HG02759 (cell line): Measurements from ENCODE around the gene PNRC2.
"Not testable (repeated sequence)": the region's sequence is repeated elsewhere in the genome, so short reads cannot be mapped to it uniquely, and the experiment has no call there.

Experiments used
- ATAC-seq: cut with Tn5 transposase; IDR thresholded peaks from one replicate; pipeline ENCODE4 v1.9.1; 2021; ENCODE audit warnings: mild to moderate bottlenecking, moderate library complexity; ENCODE audit not compliant: unreplicated experiment

Gene PNRC2

GRCh38 chr1:23987038-23987437 is 27.4 kb downstream of the PNRC2 start:
- not testable (repeated sequence) for ATAC-seq

- no peak for ATAC-seq
Measured at GRCh38 chr1:23989263-23989662, 29.6 kb downstream of the PNRC2 start.

- not testable (repeated sequence) for ATAC-seq
Measured at GRCh38 chr1:23992011-23992410, 32.4 kb downstream of the PNRC2 start.

GRCh38 chr1:23995431-23995837 is 35.8 kb downstream of the PNRC2 start:
- ATAC-seq, result no peak

- ATAC-seq, result no peak
Measured at GRCh38 chr1:23996700-23997229, 37.1 kb downstream of the PNRC2 start.

GRCh38 chr1:23997812-23998211 is 38.2 kb downstream of the PNRC2 start:
- no peak for ATAC-seq

GRCh38 chr1:23999156-23999671 is 39.6 kb downstream of the PNRC2 start:
- ATAC-seq, result no peak

- ATAC-seq, result no peak
Measured at GRCh38 chr1:24002695-24003094, 43.1 kb downstream of the PNRC2 start.

- no peak for ATAC-seq
Measured at GRCh38 chr1:24003331-24003972, 43.8 kb downstream of the PNRC2 start.

- ATAC-seq, result no peak
Measured at GRCh38 chr1:24004132-24004531, 44.5 kb downstream of the PNRC2 start.

- ATAC-seq, result no peak
Measured at GRCh38 chr1:24005163-24005562, 45.5 kb downstream of the PNRC2 start.

- ATAC-seq, result no peak
Measured at GRCh38 chr1:24007079-24007478, 47.5 kb downstream of the PNRC2 start.

- not testable (repeated sequence) for ATAC-seq
Measured at GRCh38 chr1:24008574-24009184, 49.1 kb downstream of the PNRC2 start.

GRCh38 chr1:24009406-24009805 is 49.8 kb downstream of the PNRC2 start:
- no peak for ATAC-seq

- no peak for ATAC-seq
Measured at GRCh38 chr1:24010650-24011049, 51.0 kb downstream of the PNRC2 start.

GRCh38 chr1:24012878-24013277 is 53.2 kb downstream of the PNRC2 start:
- not testable (repeated sequence) for ATAC-seq
